A673 (cell line): ENCODE measurements around the gene PAN2. TPM values are rescaled to one million over a fixed set of nuclear protein-coding genes. Genes with fewer than 3 reads are reported as not detected.
A peak's percentile ranks its signal among the peaks of the same experiment; 100 is the strongest.

Source experiments
- Bru-seq: library from RNA; stranded (reverse); fragments of 400-500 nt; gene quantifications from one replicate; lab custom pipeline; 2021; lab: Mats Ljungman, UMichigan
- BruChase-seq, 2 experiments: library from RNA; stranded (reverse); fragments of 400-500 nt; gene quantifications; one replicate each; lab custom pipeline; 2021; lab: Mats Ljungman, UMichigan
- BruUV-seq: library from RNA; stranded (reverse); fragments of 400-500 nt; replicated peaks from 2 replicates; lab custom pipeline; 2021; lab: Mats Ljungman, UMichigan
- CTCF ChIA-PET: fragments of 300-600 bp; sonication (Branson Sonifier 250); formaldehyde crosslinking; loops from one replicate; lab custom pipeline; 2022; ENCODE audit warnings: antibody characterized with exemption; lab: Charles Lee
- POLR2A ChIA-PET: fragments of 300-600 bp; sonication (Branson Sonifier 250); formaldehyde crosslinking; loops from one replicate; lab custom pipeline; 2022; ENCODE audit warnings: antibody characterized with exemption; ENCODE audit not compliant: low non-redundant PET; lab: Charles Lee
- DNase-seq: peaks from one replicate; pipeline ENCODE4 v3.0.0-alpha.2; 2015; ENCODE audit warnings: low spot score
- H3K27ac ChIP-seq: fragments of 200-600 bp; sonication (generic); 2 replicates; pipeline ENCODE4 v1.5.1; 2016; ENCODE audit warnings: mixed run types, low read depth, mild to moderate bottlenecking, mixed read lengths, antibody characterized with exemption, low read length; ENCODE audit not compliant: poor library complexity, severe bottlenecking
- H3K27me3 ChIP-seq: fragments of 200-600 bp; sonication (generic); replicated peaks from 2 replicates; pipeline ENCODE4 v1.6.1; 2017; ENCODE audit warnings: mixed run types, low read depth, mild to moderate bottlenecking, mixed read lengths, antibody characterized with exemption, low read length; ENCODE audit not compliant: insufficient read depth, poor library complexity
- H3K36me3 ChIP-seq: fragments of 200-600 bp; sonication (generic); 2 replicates; pipeline ENCODE4 v1.6.1; 2016; ENCODE audit warnings: mixed run types, mild to moderate bottlenecking, mixed read lengths, antibody characterized with exemption, low read length; ENCODE audit not compliant: insufficient read depth, poor library complexity, severe bottlenecking
- H3K4me1 ChIP-seq: fragments of 200-600 bp; sonication (generic); 2 replicates; pipeline ENCODE4 v1.6.1; 2017; ENCODE audit warnings: mixed run types, mild to moderate bottlenecking, mixed read lengths, antibody characterized with exemption, low read length; ENCODE audit not compliant: insufficient read depth, poor library complexity, severe bottlenecking
- H3K4me3 ChIP-seq: fragments of 200-600 bp; sonication (generic); 2 replicates; pipeline ENCODE4 v1.5.1; 2016; ENCODE audit warnings: low read depth, mixed run types, mild to moderate bottlenecking, mixed read lengths, low read length; ENCODE audit not compliant: poor library complexity, severe bottlenecking
- H3K9me3 ChIP-seq: fragments of 200-600 bp; sonication (generic); 2 replicates; pipeline ENCODE4 v1.6.1; 2016; ENCODE audit warnings: mixed run types, low read depth, mild to moderate bottlenecking, mixed read lengths, antibody characterized with exemption, low read length; ENCODE audit not compliant: poor library complexity, severe bottlenecking
- CTCF ChIP-seq: fragments of 300-800, 200-600 bp; sonication (generic); conservative IDR thresholded peaks from 2 replicates; pipeline ENCODE4 v1.5.1; 2017; ENCODE audit warnings: low read depth, mild to moderate bottlenecking, antibody characterized with exemption, low read length, moderate library complexity, mixed read lengths
- EZH2 ChIP-seq: fragments of 200-600 bp; sonication (generic); IDR thresholded peaks from 2 replicates; pipeline ENCODE4 v1.6.1; 2017; ENCODE audit warnings: borderline replicate concordance, low read depth, mild to moderate bottlenecking, mixed read lengths, antibody characterized with exemption, low read length; ENCODE audit not compliant: poor library complexity, severe bottlenecking
- intact Hi-C: fragments of 100-400 bp; cut with micrococcal nuclease; formaldehyde crosslinking; loops from one replicate; pipeline ENCODE4 v1.10.0; 2022; ENCODE audit not compliant: unreplicated experiment
- long read RNA-seq: library from polyadenylated mRNA; stranded (forward); transcript quantifications from one replicate; pipeline ENCODE4 v2.0.0, GENCODE V29; 2022
- total RNA-seq: library from RNA; stranded (reverse); gene quantifications from 2 replicates; pipeline ENCODE4 v1.2.3, GENCODE V29; 2021

The PAN2 gene
- total RNA-seq = 46.3 and 64.9 TPM in 2 replicates
- Bru-seq, nascent RNA = percentile 56 among the genes with signal in this experiment
- BruChase-seq, experiment 1, labeled RNA remaining after a 2-hour chase = percentile 66 among the genes with signal in this experiment
- BruChase-seq, experiment 2, labeled RNA remaining after a 6-hour chase = percentile 78 among the genes with signal in this experiment
- long read RNA-seq, full-length matches to known transcripts = 18 of 53 reads
- long read RNA-seq, partial matches to known transcripts = 4 of 53 reads
- long read RNA-seq, other reads (novel, unspliced or antisense) = 31 of 53 reads

- H3K4me3 ChIP-seq = peak within 1 kb of the TSS; percentile 68
- H3K27ac ChIP-seq = peak within 1 kb of the TSS; percentile 94
- TF ChIP-seq EZH2 (no peak), CTCF (peak; percentile 72)
- no peaks in the 10 kb centered on the region for H3K9me3 ChIP-seq
- H3K36me3 ChIP-seq = no peaks in the 10 kb centered on the region
- peak; percentile 99 for DNase-seq
- H3K4me1 ChIP-seq = peaks cover 7% of the 10 kb centered on the region
- ChIA-PET POLR2A (no interaction called here), CTCF (interaction anchor here (0.6 kb wide), 1 partner anchor 34 kb away, joined by 3 read pairs; no protein-coding TSS in a partner anchor)
- BruUV-seq = no TSS peak
- intact Hi-C loops = no loop called here
- no peaks in the 10 kb centered on the region for H3K27me3 ChIP-seq
These were observed at the start of gene PAN2 for GRCh38 chr12:56333679-56334489. Gene PAN2, minus strand, starts transcription at chr12:56334000. Its CDS starts 906 bp downstream, at chr12:56333094.

GRCh38 chr12:56382611-56383010 is 48.8 kb upstream of the PAN2 start:
- no peaks in the 10 kb centered on the region for H3K27me3 ChIP-seq
- intact Hi-C loops = no loop called here
- BruUV-seq = no TSS peak
- H3K27ac ChIP-seq = no peak overlapping the region
- ChIA-PET CTCF (no interaction called here), POLR2A (no interaction called here)
- H3K4me3 ChIP-seq = no peak overlapping the region
- no peak for DNase-seq
- no peaks in the 10 kb centered on the region for H3K36me3 ChIP-seq
- H3K4me1 ChIP-seq = peaks cover 6% of the 10 kb centered on the region
- no peaks in the 10 kb centered on the region for H3K9me3 ChIP-seq
- TF ChIP-seq EZH2 = no peak
- TF ChIP-seq CTCF = no peak

GRCh38 chr12:56377989-56378316 is 44.2 kb upstream of the PAN2 start:
- TF ChIP-seq CTCF (no peak), EZH2 (no peak)
- DNase-seq = no peak

More at GRCh38 chr12:56377989-56378316, 44.2 kb upstream of the PAN2 start:
- H3K4me1 ChIP-seq = no peaks in the 10 kb centered on the region
- no peaks in the 10 kb centered on the region for H3K36me3 ChIP-seq
- no peaks in the 10 kb centered on the region for H3K9me3 ChIP-seq
- POLR2A ChIA-PET = no interaction called here
- CTCF ChIA-PET = no interaction called here
- no peak overlapping the region for H3K27ac ChIP-seq
- intact Hi-C loops = no loop called here
- no TSS peak for BruUV-seq
- H3K4me3 ChIP-seq = no peak overlapping the region
- H3K27me3 ChIP-seq = no peaks in the 10 kb centered on the region
